HG02885 (cell line): ENCODE results near the gene COPZ1.
"Not testable (repeated sequence)": the region's sequence is repeated elsewhere in the genome, so short reads cannot be mapped to it uniquely, and the experiment has no call there.

ENCODE experiments used
- ATAC-seq: cut with Tn5 transposase; IDR thresholded peaks from one replicate; pipeline ENCODE4 v1.9.1; 2021; ENCODE audit warnings: mild to moderate bottlenecking; ENCODE audit not compliant: unreplicated experiment, poor library complexity

The COPZ1 gene

GRCh38 chr12:54324617-54325441, at the start of gene COPZ1:
TSS of gene COPZ1 (plus strand) at chr12:54325131. CDS start at chr12:54325164, 33 bp downstream.
- peak; percentile 100 for ATAC-seq

- no peak for ATAC-seq
Measured at GRCh38 chr12:54276368-54276767, 48.6 kb upstream of the COPZ1 start.

GRCh38 chr12:54277823-54278276, 47.1 kb upstream of the COPZ1 start:
- no peak for ATAC-seq

GRCh38 chr12:54279227-54279631, 45.7 kb upstream of the COPZ1 start:
- ATAC-seq = no peak

GRCh38 chr12:54279632-54280467, 45.1 kb upstream of the COPZ1 start, which contains the start of gene CBX5:
TSS of gene CBX5 (minus strand) at chr12:54280122. CDS start at chr12:54257650, 22,472 bp downstream.
- peak; percentile 73 for ATAC-seq

GRCh38 chr12:54280468-54281260, 44.3 kb upstream of the COPZ1 start, which contains the start of gene HNRNPA1:
TSS of gene HNRNPA1 (plus strand) at chr12:54280726. CDS start at chr12:54280808, 82 bp downstream.
- peak; percentile 88 for ATAC-seq

- ATAC-seq = not testable (repeated sequence)
Measured at GRCh38 chr12:54281261-54281638, 43.7 kb upstream of the COPZ1 start.

- ATAC-seq = not testable (repeated sequence)
Measured at GRCh38 chr12:54281694-54282093, 43.2 kb upstream of the COPZ1 start.

GRCh38 chr12:54282949-54283593, 41.9 kb upstream of the COPZ1 start:
- no peak for ATAC-seq

- ATAC-seq = not testable (repeated sequence)
Measured at GRCh38 chr12:54284070-54284780, 40.7 kb upstream of the COPZ1 start.

- ATAC-seq = no peak
Measured at GRCh38 chr12:54285150-54286041, 39.5 kb upstream of the COPZ1 start.

- ATAC-seq = no peak
Measured at GRCh38 chr12:54286042-54287030, 38.6 kb upstream of the COPZ1 start.

- no peak for ATAC-seq
Measured at GRCh38 chr12:54287261-54288157, 37.4 kb upstream of the COPZ1 start.

- ATAC-seq = no peak
Measured at GRCh38 chr12:54292083-54292930, 32.6 kb upstream of the COPZ1 start.

GRCh38 chr12:54292931-54293241, 32.0 kb upstream of the COPZ1 start:
- no peak for ATAC-seq
